MM.1S (cell line): ENCODE data around the gene MAP3K2.
"Not testable (repeated sequence)": the region's sequence is repeated elsewhere in the genome, so short reads cannot be mapped to it uniquely, and the experiment has no call there.

Experiments
- DNase-seq: peaks from one replicate; pipeline ENCODE4 v3.0.0-alpha.2; 2015
- H2AFZ ChIP-seq: fragments of 300-600 bp; sonication (generic); 2 replicates; pipeline ENCODE4 v1.6.0; 2016; ENCODE audit warnings: antibody characterized with exemption, low read length
- H3F3A ChIP-seq: fragments of 300-600 bp; sonication (generic); 2 replicates; pipeline ENCODE4 v1.6.1; 2016; ENCODE audit warnings: mild to moderate bottlenecking, antibody characterized with exemption, low read length, moderate library complexity, mixed read lengths; ENCODE audit not compliant: insufficient read depth
- H3K27ac ChIP-seq: fragments of 300-600 bp; sonication (generic); 2 replicates; pipeline ENCODE4 v1.5.1; 2016; ENCODE audit warnings: mild to moderate bottlenecking, low read length
- H3K27me3 ChIP-seq: fragments of 300-600 bp; sonication (generic); replicated peaks from 2 replicates; pipeline ENCODE4 v1.6.0; 2016; ENCODE audit warnings: low read length; ENCODE audit not compliant: insufficient read depth
- H3K36me3 ChIP-seq: fragments of 300-600 bp; sonication (generic); replicated peaks from 2 replicates; pipeline ENCODE4 v1.6.1; 2016; ENCODE audit warnings: mild to moderate bottlenecking, low read length, mixed read lengths; ENCODE audit not compliant: insufficient read depth
- H3K4me1 ChIP-seq: fragments of 300-600 bp; sonication (generic); 2 replicates; pipeline ENCODE4 v1.6.1; 2016; ENCODE audit warnings: low read length, mixed read lengths
- H3K4me2 ChIP-seq: fragments of 300-600 bp; sonication (generic); 2 replicates; pipeline ENCODE4 v1.6.0; 2016; ENCODE audit warnings: low read depth, low read length
- H3K4me3 ChIP-seq: fragments of 300-600 bp; sonication (generic); 2 replicates; pipeline ENCODE4 v1.5.1; 2016; ENCODE audit warnings: low read length, mixed read lengths
- H3K79me2 ChIP-seq: fragments of 300-600 bp; sonication (generic); 2 replicates; pipeline ENCODE4 v1.6.1; 2016; ENCODE audit warnings: mixed run types, low read length, mixed read lengths
- H3K9ac ChIP-seq: fragments of 300-600 bp; sonication (generic); 2 replicates; pipeline ENCODE4 v1.6.1; 2016; ENCODE audit warnings: low read length, mixed read lengths
- H3K9me2 ChIP-seq: fragments of 300-600 bp; sonication (generic); replicated peaks from 2 replicates; pipeline ENCODE4 v1.6.1; 2016; ENCODE audit warnings: mild to moderate bottlenecking, low read length, mixed read lengths; ENCODE audit not compliant: insufficient read depth
- H3K9me3 ChIP-seq: fragments of 300-600 bp; sonication (generic); replicated peaks from 2 replicates; pipeline ENCODE4 v1.6.1; 2016; ENCODE audit warnings: mild to moderate bottlenecking, low read length, mixed read lengths; ENCODE audit not compliant: insufficient read depth
- H4K20me1 ChIP-seq: fragments of 300-600 bp; sonication (generic); 2 replicates; pipeline ENCODE4 v1.6.1; 2016; ENCODE audit warnings: mild to moderate bottlenecking, low read length, moderate library complexity, mixed read lengths; ENCODE audit not compliant: insufficient read depth
- EZH2 ChIP-seq: fragments of 300-600 bp; sonication (generic); optimal IDR thresholded peaks from 2 replicates; pipeline ENCODE3; 2017; ENCODE audit warnings: low read depth, mild to moderate bottlenecking, antibody characterized with exemption, low read length, mixed read lengths
- EZH2phosphoT487 ChIP-seq: fragments of 300-600 bp; sonication (generic); IDR thresholded peaks from 2 replicates; pipeline ENCODE4 v1.6.1; 2018; ENCODE audit warnings: antibody characterized with exemption, low read length
- TF ChIP-seq, protein P1 (sequence below): fragments of 300-600 bp; sonication (generic); IDR thresholded peaks from 2 replicates; pipeline ENCODE4 v1.5.1; 2016; ENCODE audit warnings: antibody characterized with exemption, low read length, mixed read lengths

Gene MAP3K2

DNA sequence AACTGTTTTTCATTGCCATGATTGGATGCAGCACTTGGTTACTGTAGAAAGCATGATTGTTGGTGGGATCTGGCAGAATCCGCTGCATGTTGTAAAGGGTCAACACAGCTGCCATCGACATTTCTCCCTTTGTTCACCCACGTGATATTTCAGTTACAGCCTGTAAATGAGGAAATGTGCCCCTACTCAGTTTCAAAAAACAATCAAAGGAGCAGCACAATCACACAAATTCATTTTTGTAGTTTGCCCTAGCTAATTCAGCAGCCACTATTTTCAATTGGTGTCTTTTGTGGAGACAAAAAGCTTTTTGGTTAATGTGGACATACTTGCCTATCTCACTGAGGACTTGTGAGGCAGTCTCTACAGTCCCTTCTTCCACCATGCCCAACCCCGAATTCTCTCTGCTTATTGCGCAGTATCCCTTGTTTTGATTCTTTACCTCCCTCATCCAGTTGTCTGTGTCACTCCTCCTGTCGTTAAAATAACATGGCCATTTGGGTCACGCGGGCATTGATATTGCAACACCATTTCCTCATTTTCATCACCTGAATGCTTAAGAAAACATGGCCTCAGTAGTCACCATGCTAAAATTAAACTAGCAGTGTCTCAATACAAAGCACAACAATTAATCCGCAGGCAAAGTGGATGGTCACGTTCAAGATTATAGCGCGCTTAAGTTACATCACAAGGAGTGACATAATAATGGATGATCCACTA lies 24.0 kb upstream of the MAP3K2 start:
- Histone ChIP-seq H3K36me3 (no peaks in the 10 kb centered on the region), H3K79me2 (no peaks in the 10 kb centered on the region), H3K9me2 (no peaks in the 10 kb centered on the region), H3K4me3 (0 out of 2 replicates have a peak overlapping the region, but pooled peaks have one; percentile 31), H3K9ac (no peak overlapping the region), H3K4me1 (peaks cover 16% of the 10 kb centered on the region), H3K9me3 (no peaks in the 10 kb centered on the region), H3F3A (peaks cover 12% of the 10 kb centered on the region), H3K27ac (no peak overlapping the region), H3K4me2 (peak overlapping the region; percentile 78), H3K27me3 (no peaks in the 10 kb centered on the region), H4K20me1 (no peaks in the 10 kb centered on the region), H2AFZ (peak overlapping the region; percentile 78; the same call in 1 of the 2 replicates)
- no peak for TF ChIP-seq EZH2phosphoT487
- TF ChIP-seq, protein P1, sequence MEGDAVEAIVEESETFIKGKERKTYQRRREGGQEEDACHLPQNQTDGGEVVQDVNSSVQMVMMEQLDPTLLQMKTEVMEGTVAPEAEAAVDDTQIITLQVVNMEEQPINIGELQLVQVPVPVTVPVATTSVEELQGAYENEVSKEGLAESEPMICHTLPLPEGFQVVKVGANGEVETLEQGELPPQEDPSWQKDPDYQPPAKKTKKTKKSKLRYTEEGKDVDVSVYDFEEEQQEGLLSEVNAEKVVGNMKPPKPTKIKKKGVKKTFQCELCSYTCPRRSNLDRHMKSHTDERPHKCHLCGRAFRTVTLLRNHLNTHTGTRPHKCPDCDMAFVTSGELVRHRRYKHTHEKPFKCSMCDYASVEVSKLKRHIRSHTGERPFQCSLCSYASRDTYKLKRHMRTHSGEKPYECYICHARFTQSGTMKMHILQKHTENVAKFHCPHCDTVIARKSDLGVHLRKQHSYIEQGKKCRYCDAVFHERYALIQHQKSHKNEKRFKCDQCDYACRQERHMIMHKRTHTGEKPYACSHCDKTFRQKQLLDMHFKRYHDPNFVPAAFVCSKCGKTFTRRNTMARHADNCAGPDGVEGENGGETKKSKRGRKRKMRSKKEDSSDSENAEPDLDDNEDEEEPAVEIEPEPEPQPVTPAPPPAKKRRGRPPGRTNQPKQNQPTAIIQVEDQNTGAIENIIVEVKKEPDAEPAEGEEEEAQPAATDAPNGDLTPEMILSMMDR: no peak
- no peak for TF ChIP-seq EZH2
- DNase-seq: no peak

DNA sequence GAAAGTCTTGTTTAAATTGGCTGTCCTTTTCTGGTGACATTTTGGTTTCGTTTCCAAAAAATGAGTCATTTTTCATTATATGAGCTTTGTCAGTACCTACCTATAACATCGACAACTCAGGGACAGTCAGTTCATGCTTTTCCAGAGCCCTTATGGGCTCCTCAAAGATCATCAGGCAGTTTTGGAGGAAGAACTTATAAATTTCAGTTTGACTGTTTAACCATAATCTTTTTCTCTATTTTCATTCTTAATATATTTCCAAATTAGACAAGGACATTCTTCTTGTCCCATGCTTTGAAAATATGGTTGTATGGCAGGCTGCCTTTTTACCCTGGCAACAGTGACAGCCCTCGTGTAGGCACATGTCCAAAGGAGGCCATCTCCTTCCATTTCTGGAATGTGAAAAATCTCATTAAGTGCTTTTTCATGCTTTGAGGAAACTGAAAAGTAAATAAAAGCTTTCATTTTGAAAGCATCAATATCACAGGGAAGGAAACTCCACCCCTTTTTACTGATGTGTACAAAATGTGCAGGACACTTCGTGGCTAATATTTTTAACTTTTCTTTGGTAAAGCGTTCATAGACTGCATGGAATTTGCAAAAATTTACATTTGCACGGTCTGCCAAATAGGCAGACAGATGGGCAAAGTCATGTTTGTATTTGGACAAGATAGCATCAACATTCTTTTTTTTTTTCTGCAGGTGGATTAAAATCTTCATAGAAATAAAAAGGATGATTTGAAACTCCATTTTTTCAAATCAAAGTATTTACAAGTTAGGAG lies 23.3 kb upstream of the MAP3K2 start:
- H3K9ac ChIP-seq: peak overlapping the region; percentile 38
- DNase-seq: peak; percentile 26
- no peaks in the 10 kb centered on the region for H3K36me3 ChIP-seq
- H3F3A ChIP-seq: peaks cover 12% of the 10 kb centered on the region
- no peaks in the 10 kb centered on the region for H3K9me2 ChIP-seq
- peak overlapping the region; percentile 78 for H2AFZ ChIP-seq
- no peaks in the 10 kb centered on the region for H3K27me3 ChIP-seq
- peak overlapping the region; percentile 31 for H3K4me3 ChIP-seq
- no peaks in the 10 kb centered on the region for H3K9me3 ChIP-seq
- peaks cover 16% of the 10 kb centered on the region for H3K4me1 ChIP-seq
- H3K79me2 ChIP-seq: no peaks in the 10 kb centered on the region
- H3K4me2 ChIP-seq: peak overlapping the region; percentile 78
- TF ChIP-seq EZH2 (no peak), EZH2phosphoT487 (no peak)
- TF ChIP-seq, protein P1: no peak
- H3K27ac ChIP-seq: peak overlapping the region; percentile 35; the same call in 1 of the 2 replicates
- no peaks in the 10 kb centered on the region for H4K20me1 ChIP-seq

DNA sequence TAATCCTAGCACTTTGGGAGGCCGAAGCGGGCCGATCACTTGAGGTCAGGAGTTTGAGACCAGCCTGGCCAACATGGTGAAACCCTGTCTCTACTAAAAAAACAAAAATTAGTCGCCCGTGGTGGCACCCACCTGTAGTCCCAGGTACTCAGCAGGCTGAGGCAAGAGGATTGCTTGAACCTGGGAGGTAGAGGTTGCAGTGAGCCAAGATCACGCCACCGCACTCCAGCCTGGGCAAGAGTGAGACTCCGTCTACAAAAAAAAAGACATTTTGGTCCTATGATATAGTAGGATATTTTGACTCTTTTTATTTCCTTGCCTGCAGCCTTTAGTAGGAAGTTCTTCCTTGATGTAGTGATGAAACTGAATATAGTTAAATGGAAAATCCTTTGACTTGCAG lies 21.9 kb upstream of the MAP3K2 start:
- H3K27me3 ChIP-seq: not testable (repeated sequence)
- peaks cover 20% of the 10 kb centered on the region for H3K4me1 ChIP-seq

DNA sequence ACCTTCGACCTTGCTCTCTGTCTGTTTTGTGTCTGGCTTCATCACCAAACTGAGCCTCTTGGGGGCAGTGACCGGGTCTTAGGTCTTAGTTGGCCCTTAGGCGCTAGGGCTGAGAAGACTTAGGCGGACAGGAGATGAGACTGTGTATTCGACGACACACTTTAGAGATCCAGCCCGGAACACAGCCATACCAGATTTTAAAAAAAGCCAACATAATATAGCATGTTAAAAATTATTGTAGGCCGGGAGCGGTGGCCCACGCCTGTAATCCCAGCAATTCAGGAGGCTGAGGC lies 21.0 kb upstream of the MAP3K2 start:
- H3K36me3 ChIP-seq: no peaks in the 10 kb centered on the region
- TF ChIP-seq EZH2phosphoT487: no peak
- H3K4me1 ChIP-seq: peaks cover 27% of the 10 kb centered on the region
- H3K9ac ChIP-seq: peak overlapping the region; percentile 65; the same call in 1 of the 2 replicates
- no peaks in the 10 kb centered on the region for H4K20me1 ChIP-seq
- no peak overlapping the region for H3K27ac ChIP-seq
- H3K9me2 ChIP-seq: no peaks in the 10 kb centered on the region
- H3K9me3 ChIP-seq: no peaks in the 10 kb centered on the region
- peaks cover 12% of the 10 kb centered on the region for H3F3A ChIP-seq
- no peaks in the 10 kb centered on the region for H3K79me2 ChIP-seq
- DNase-seq: no peak
- peak overlapping the region; percentile 62 for H3K4me3 ChIP-seq
- H3K27me3 ChIP-seq: no peaks in the 10 kb centered on the region
- peak overlapping the region; percentile 56 for H2AFZ ChIP-seq
- H3K4me2 ChIP-seq: peak overlapping the region; percentile 68; the same call in 1 of the 2 replicates

More for the DNA sequence above, 21.9 kb upstream of the MAP3K2 start:
- not testable (repeated sequence) for H3K9ac ChIP-seq, H4K20me1 ChIP-seq, H3K79me2 ChIP-seq, H3K4me3 ChIP-seq, DNase-seq, H2AFZ ChIP-seq, H3K9me2 ChIP-seq, H3K36me3 ChIP-seq, H3K4me2 ChIP-seq, H3K9me3 ChIP-seq, H3K27ac ChIP-seq
- H3F3A ChIP-seq: peaks cover 12% of the 10 kb centered on the region
